Muscle layer of duodenum (tissue), 2 donors: ENCODE data around the gene LRRFIP1.

Experiments used
- H3K27ac ChIP-seq: one replicate; pipeline ENCODE4 v1.7.0; 2013; ENCODE audit warnings: mild to moderate bottlenecking, low read length
- H3K27me3 ChIP-seq: one replicate; pipeline ENCODE4 v1.7.0; 2013; ENCODE audit warnings: low read depth, mild to moderate bottlenecking, control low read depth, low read length
- H3K36me3 ChIP-seq, 2 donors: one replicate each; pipeline ENCODE4 v1.7.0; 2013; ENCODE audit warnings: low read length in 2 of 2, control low read depth in 1 of 2, mild to moderate bottlenecking in 1 of 2; ENCODE audit not compliant: insufficient read depth in 2 of 2, control insufficient read depth in 1 of 2
- H3K4me1 ChIP-seq, 2 donors: one replicate each; pipeline ENCODE4 v1.7.0; 2013; ENCODE audit warnings: low read length in 2 of 2, mild to moderate bottlenecking in 2 of 2, control low read depth in 1 of 2, moderate library complexity in 1 of 2; ENCODE audit not compliant: insufficient read depth in 2 of 2, control insufficient read depth in 1 of 2
- H3K4me3 ChIP-seq, 2 donors: one replicate each; pipeline ENCODE4 v1.7.0; 2013; ENCODE audit warnings: low read length in 2 of 2, low read depth in 1 of 2, mild to moderate bottlenecking in 1 of 2
- H3K9me3 ChIP-seq, 2 donors: one replicate each; pipeline ENCODE4 v1.7.0; 2013; ENCODE audit warnings: low read length in 2 of 2, control low read depth in 1 of 2, mild to moderate bottlenecking in 1 of 2; ENCODE audit not compliant: control insufficient read depth in 1 of 2
- donor health status: healthy.

Gene LRRFIP1

GRCh38 chr2:237819231-237819630, 191.8 kb downstream of the LRRFIP1 start:
- no peaks in the 10 kb centered on the region for H3K36me3 ChIP-seq
- H3K4me1 ChIP-seq, result no peaks in the 10 kb centered on the region
- H3K4me3 ChIP-seq, result no peak overlapping the region
- no peak overlapping the region for H3K27ac ChIP-seq
- no peaks in the 10 kb centered on the region for H3K9me3 ChIP-seq
- no peaks in the 10 kb centered on the region for H3K27me3 ChIP-seq

- H3K4me1 ChIP-seq, result no peaks in the 10 kb centered on the region
- no peaks in the 10 kb centered on the region for H3K27me3 ChIP-seq
- no peak overlapping the region for H3K4me3 ChIP-seq
- no peaks in the 10 kb centered on the region for H3K9me3 ChIP-seq
- no peaks in the 10 kb centered on the region for H3K36me3 ChIP-seq
- H3K27ac ChIP-seq, result no peak overlapping the region
Observed at GRCh38 chr2:237820421-237820820, 193.0 kb downstream of the LRRFIP1 start.

- no peaks in the 10 kb centered on the region for H3K36me3 ChIP-seq
- no peaks in the 10 kb centered on the region for H3K9me3 ChIP-seq
- no peak overlapping the region for H3K4me3 ChIP-seq
- H3K4me1 ChIP-seq, result no peaks in the 10 kb centered on the region
- no peaks in the 10 kb centered on the region for H3K27me3 ChIP-seq
- H3K27ac ChIP-seq, result no peak overlapping the region
Observed at GRCh38 chr2:237823544-237823943, 196.2 kb downstream of the LRRFIP1 start.

- H3K4me3 ChIP-seq, result no peak overlapping the region
- no peaks in the 10 kb centered on the region for H3K9me3 ChIP-seq
- H3K27ac ChIP-seq, result no peak overlapping the region
- H3K36me3 ChIP-seq, result no peaks in the 10 kb centered on the region
- no peaks in the 10 kb centered on the region for H3K4me1 ChIP-seq
- H3K27me3 ChIP-seq, result no peaks in the 10 kb centered on the region
Observed at GRCh38 chr2:237824085-237824484, 196.7 kb downstream of the LRRFIP1 start.

- H3K27me3 ChIP-seq, result no peaks in the 10 kb centered on the region
- no peak overlapping the region for H3K27ac ChIP-seq
- H3K36me3 ChIP-seq, result no peaks in the 10 kb centered on the region
- H3K4me1 ChIP-seq, result no peaks in the 10 kb centered on the region
- no peak overlapping the region for H3K4me3 ChIP-seq
- H3K9me3 ChIP-seq, result no peaks in the 10 kb centered on the region
Observed at GRCh38 chr2:237827421-237827987, 200.1 kb downstream of the LRRFIP1 start.
